Skin epidermis (tissue), 12 donors: ENCODE results near the gene ETFB.

Experiments used
- H3K27ac ChIP-seq, 21 experiments: fragments of 200-600 bp; sonication (generic) in 11 of 21; one replicate each; pipeline ENCODE4 v1.5.0; 2020; ENCODE audit warnings: mild to moderate bottlenecking in 3 of 21, inconsistent platforms in 2 of 21, moderate library complexity in 2 of 21
- H3K4me3 ChIP-seq, 7 experiments: fragments of 200-600 bp; sonication (generic) in 2 of 7; one replicate each; pipeline ENCODE4 v1.5.0; 2020; ENCODE audit warnings: inconsistent platforms in 2 of 7, mild to moderate bottlenecking in 2 of 7, moderate library complexity in 1 of 7

ETFB gene

GRCh38 chr19:51311351-51312257 is 54.6 kb downstream of the ETFB start, which contains the start of gene IGLON5:
IGLON5 (plus strand) TSS chr19:51311644; CDS start chr19:51311848, 204 bp downstream.
- Histone ChIP-seq H3K4me3 (no peak within 1 kb of the TSS), H3K27ac (no peak within 1 kb of the TSS)

- no peak overlapping the region for H3K27ac ChIP-seq
- H3K4me3 ChIP-seq, result no peak overlapping the region
Measured at GRCh38 chr19:51305479-51305878, 60.7 kb downstream of the ETFB start.

DNA sequence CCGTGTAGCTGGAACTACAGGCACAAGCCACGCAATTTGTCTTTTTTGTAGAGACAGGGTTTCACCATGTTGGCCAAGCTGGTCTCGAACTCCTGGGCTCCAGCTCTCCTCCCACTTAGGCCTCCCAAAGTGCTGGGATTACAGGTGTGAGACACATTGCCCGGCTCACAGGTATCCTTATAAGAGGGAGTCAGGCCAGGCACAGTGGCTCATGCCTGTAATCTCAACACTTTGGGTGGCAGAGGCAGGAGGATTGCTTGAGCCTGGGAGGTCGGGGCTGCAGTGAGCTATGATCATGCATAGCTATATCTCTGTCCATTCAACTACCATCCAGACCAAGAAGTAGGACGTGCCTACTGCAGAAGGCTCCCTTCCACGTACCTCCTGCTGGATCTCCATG is 64.9 kb downstream of the ETFB start:
- Histone ChIP-seq H3K4me3 (no peak overlapping the region), H3K27ac (no peak overlapping the region)

GRCh38 chr19:51297406-51297805 is 68.8 kb downstream of the ETFB start:
- Histone ChIP-seq H3K4me3 (no peak overlapping the region), H3K27ac (no peak overlapping the region)

DNA sequence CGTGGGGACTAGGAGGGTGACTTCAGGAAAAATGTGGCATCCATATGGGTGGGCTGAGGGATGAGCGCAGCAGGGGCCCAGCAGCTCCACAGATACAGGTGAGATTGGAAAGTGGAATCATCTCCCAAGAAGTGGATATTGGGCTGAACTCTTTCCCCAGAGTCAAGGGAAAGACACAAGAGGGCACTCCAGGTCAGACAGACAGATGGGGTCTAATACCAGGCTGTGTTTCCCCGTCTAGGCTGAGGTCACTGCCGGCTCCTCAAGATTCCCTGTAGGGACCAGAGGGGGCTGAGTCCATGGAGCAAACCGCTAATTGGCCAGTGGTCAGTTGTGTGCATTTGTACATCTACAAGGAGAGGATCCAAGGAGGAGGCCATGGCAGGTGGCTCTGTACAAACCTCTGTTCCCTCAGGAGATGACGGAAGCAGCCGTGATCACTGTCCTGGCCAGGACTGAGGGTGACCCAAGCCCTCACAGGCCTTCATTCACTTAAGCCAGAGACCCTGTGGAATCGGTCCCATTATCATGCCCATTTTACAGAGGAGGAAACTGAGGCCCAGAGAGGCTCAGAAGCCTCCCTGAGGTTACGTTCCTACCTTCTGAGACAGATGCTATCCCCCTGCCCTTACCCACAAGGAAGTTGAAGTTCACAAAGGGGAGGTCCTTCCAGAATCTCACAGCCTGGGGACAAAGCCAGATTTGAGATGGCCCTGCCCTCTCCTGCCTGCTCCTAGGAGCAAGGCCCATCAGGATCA is 69.7 kb downstream of the ETFB start:
- Histone ChIP-seq H3K4me3 (no peak overlapping the region), H3K27ac (no peak overlapping the region)

DNA sequence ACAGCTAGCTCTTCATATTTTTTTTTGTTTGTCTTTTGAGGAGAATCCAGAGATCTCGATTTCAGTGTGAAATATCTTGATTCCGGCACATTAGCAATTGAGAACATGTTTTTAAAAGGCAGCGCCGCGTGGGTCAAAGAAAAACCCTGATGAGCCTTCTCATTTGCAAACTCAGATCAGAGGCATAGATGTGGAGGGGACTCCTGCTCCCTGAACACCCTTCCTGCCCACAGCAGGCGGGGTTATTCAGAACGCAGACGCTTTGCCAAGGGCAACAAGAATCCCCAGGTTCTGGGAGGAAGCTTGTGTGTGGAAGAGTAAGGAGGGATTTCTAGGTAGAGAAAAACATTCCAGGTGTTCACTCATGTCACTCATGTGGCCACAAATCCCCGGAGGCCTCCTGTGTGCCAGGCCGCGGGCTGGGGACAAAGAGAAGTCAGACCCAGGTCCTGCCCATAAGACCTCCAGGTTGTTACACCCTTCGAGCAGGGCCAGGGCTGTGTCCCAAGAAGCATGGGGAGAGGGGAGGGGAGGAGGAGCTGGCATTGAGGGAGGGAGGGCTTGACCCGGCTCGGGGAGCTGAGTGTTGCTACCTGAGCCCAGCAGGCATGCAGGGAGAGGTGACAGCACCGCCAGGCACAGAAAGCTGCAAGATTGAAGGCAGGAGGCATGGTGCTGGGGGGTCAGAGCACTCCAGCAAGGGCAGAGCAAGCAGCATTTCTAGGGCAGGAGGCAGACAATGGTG is 70.6 kb downstream of the ETFB start:
- H3K27ac ChIP-seq, result no peak overlapping the region
- H3K4me3 ChIP-seq, result no peak overlapping the region
